HepG2 (cell line): ENCODE measurements around the gene MCOLN1. TPM values are rescaled to one million over a fixed set of nuclear protein-coding genes. Genes with fewer than 3 reads are reported as not detected.

Experiments
- CCDC6 ChIP-seq: sonication (generic); formaldehyde crosslinking; IDR thresholded peaks from 2 replicates; pipeline ENCODE4 v1.8.1; 2022; ENCODE audit warnings: mild to moderate bottlenecking, missing genetic modification reagents, moderate library complexity
- CTCF ChIP-seq: sonication (generic); formaldehyde crosslinking; IDR thresholded peaks from 2 replicates; pipeline ENCODE4 v1.5.0; 2020; ENCODE audit warnings: mild to moderate bottlenecking, missing genetic modification reagents, moderate library complexity
- GMEB2 ChIP-seq: IDR thresholded peaks from 2 replicates; pipeline ENCODE4 v1.6.1; 2016; ENCODE audit warnings: missing biosample characterization, missing genetic modification reagents, low read depth
- HIVEP1 ChIP-seq: sonication (generic); formaldehyde crosslinking; IDR thresholded peaks from 2 replicates; pipeline ENCODE4 v1.4.0; 2020; ENCODE audit warnings: mild to moderate bottlenecking, missing genetic modification reagents
- KLF6 ChIP-seq: IDR thresholded peaks from 2 replicates; pipeline ENCODE4 v1.8.0; 2016; ENCODE audit warnings: missing biosample characterization, missing genetic modification reagents
- MAF1 ChIP-seq: sonication (generic); formaldehyde crosslinking; IDR thresholded peaks from 2 replicates; pipeline ENCODE4 v1.5.0; 2020; ENCODE audit warnings: missing genetic modification reagents, borderline replicate concordance
- NFRKB ChIP-seq: fragments of 450-650 bp; IDR thresholded peaks from 2 replicates; pipeline ENCODE4 v1.6.1; 2017
- NR2F2 ChIP-seq: IDR thresholded peaks from 2 replicates; pipeline ENCODE4 v1.6.1; 2012; ENCODE audit warnings: low read depth, inconsistent platforms, borderline replicate concordance
- PAF1 ChIP-seq: IDR thresholded peaks from 2 replicates; pipeline ENCODE4 v1.6.1; 2016; ENCODE audit warnings: missing genetic modification reagents, missing compliant biosample characterization
- PATZ1 ChIP-seq: sonication (generic); formaldehyde crosslinking; IDR thresholded peaks from 2 replicates; pipeline ENCODE4 v1.4.0; 2020; ENCODE audit warnings: missing genetic modification reagents
- PHF21A ChIP-seq: sonication (generic); formaldehyde crosslinking; IDR thresholded peaks from 2 replicates; pipeline ENCODE4 v1.5.0; 2020; ENCODE audit warnings: mild to moderate bottlenecking, missing genetic modification reagents
- PITX1 ChIP-seq: sonication (generic); formaldehyde crosslinking; IDR thresholded peaks from 2 replicates; pipeline ENCODE4 v1.5.1; 2020; ENCODE audit warnings: mild to moderate bottlenecking, missing genetic modification reagents
- POLR2G ChIP-seq: fragments of 200-400 bp; formaldehyde crosslinking; IDR thresholded peaks from 2 replicates; pipeline ENCODE4 v1.6.1; 2018; ENCODE audit warnings: mild to moderate bottlenecking, low read depth, low read length, moderate library complexity
- RXRB ChIP-seq: IDR thresholded peaks from 2 replicates; pipeline ENCODE4 v1.6.1; 2016; ENCODE audit warnings: borderline replicate concordance, missing genetic modification reagents, missing compliant biosample characterization
- SP2 ChIP-seq: sonication (generic); formaldehyde crosslinking; IDR thresholded peaks from 2 replicates; pipeline ENCODE4 v1.5.1; 2020; ENCODE audit warnings: mild to moderate bottlenecking, missing genetic modification reagents
- SP5 ChIP-seq: IDR thresholded peaks from 2 replicates; pipeline ENCODE4 v1.6.1; 2016; ENCODE audit warnings: low read depth, borderline replicate concordance
- TAF1 ChIP-seq: sonication (generic); formaldehyde crosslinking; IDR thresholded peaks from 2 replicates; pipeline ENCODE4 v1.4.0; 2020; ENCODE audit warnings: missing genetic modification reagents
- ZEB1 ChIP-seq: IDR thresholded peaks from 2 replicates; pipeline ENCODE4 v1.6.1; 2012; ENCODE audit warnings: mild to moderate bottlenecking, low read depth, inconsistent platforms; ENCODE audit not compliant: insufficient replicate concordance
- ZIK1 ChIP-seq: sonication (generic); formaldehyde crosslinking; IDR thresholded peaks from 2 replicates; pipeline ENCODE4 v1.5.0; 2020; ENCODE audit warnings: mild to moderate bottlenecking, low read depth, missing genetic modification reagents, borderline replicate concordance
- ZNF317 ChIP-seq: sonication (generic); formaldehyde crosslinking; IDR thresholded peaks from 2 replicates; pipeline ENCODE4 v1.5.0; 2020; ENCODE audit warnings: mild to moderate bottlenecking, missing genetic modification reagents
- ZNF331 ChIP-seq: sonication (generic); formaldehyde crosslinking; IDR thresholded peaks from 2 replicates; pipeline ENCODE4 v1.4.0; 2020; ENCODE audit warnings: missing genetic modification reagents
- ZNF510 ChIP-seq: sonication (generic); formaldehyde crosslinking; IDR thresholded peaks from 2 replicates; pipeline ENCODE4 v1.4.0; 2020; ENCODE audit warnings: low read depth, mild to moderate bottlenecking, missing genetic modification reagents
- ZNF574 ChIP-seq: sonication (generic); formaldehyde crosslinking; IDR thresholded peaks from 2 replicates; pipeline ENCODE4 v1.4.0; 2020; ENCODE audit warnings: missing genetic modification reagents
- ZNF749 ChIP-seq: sonication (generic); formaldehyde crosslinking; IDR thresholded peaks from 2 replicates; pipeline ENCODE4 v1.8.0; 2022; ENCODE audit warnings: mild to moderate bottlenecking, missing genetic modification reagents, moderate library complexity, borderline replicate concordance
- polyA plus RNA-seq, 8 experiments: library from polyadenylated mRNA; depleted of rRNA in 3 of 8; stranded (reverse) in 7 of 8; unstranded in 1 of 8; fragments of >200 nt; fragmentation: Illumina TruSeq in 4 of 8; extraction: Trizol in 4 of 8; gene quantifications; 2 replicates each; pipeline versions ENCODE4 v1.2.1 to v1.2.3, GENCODE V29; 2011 to 2016; ENCODE audit warnings: low read depth in 4 of 8, missing spikeins in 1 of 8, mixed read lengths in 1 of 8; ENCODE audit not compliant: insufficient read depth in 1 of 8
- total RNA-seq, 5 experiments: library from RNA; depleted of rRNA; stranded (reverse); fragments of >200 nt; fragmentation: Illumina TruSeq; extraction: Trizol; gene quantifications; 2 replicates each; pipeline ENCODE4 v1.2.3, GENCODE V29; 2016; ENCODE audit warnings: low read depth in 1 of 5

MCOLN1 gene
- total and polyA plus RNA-seq, 2 of the 13 experiments (the other 11 are each of a cell fraction or from before 2014, with no cell fraction given) = 3.4 to 15.7 TPM

- TF ChIP-seq POLR2G (peak; percentile 41; the same call in 1 of the 2 replicates), ZNF317 (CRISPR knock-in tag) (peak; percentile 36; the same call in 1 of the 2 replicates), PITX1 (CRISPR knock-in tag) (peak; percentile 70), NR2F2 (no peak; the same call in 1 of the 2 replicates), ZNF510 (CRISPR knock-in tag) (no peak), SP2 (no peak), ZEB1 (peak; percentile 52), ZNF331 (CRISPR knock-in tag) (0 out of 2 replicates have a peak, but pooled peaks have one; percentile 18), RXRB (CRISPR knock-in tag) (peak; percentile 43; the same call in 1 of the 2 replicates), ZIK1 (CRISPR knock-in tag) (no peak), PATZ1 (peak; percentile 79), PAF1 (CRISPR knock-in tag) (no peak), ZNF574 (peak; percentile 71), TAF1 (CRISPR knock-in tag) (peak; percentile 24; the same call in 1 of the 2 replicates), GMEB2 (CRISPR knock-in tag) (no peak), PHF21A (CRISPR knock-in tag) (peak; percentile 55; the same call in 1 of the 2 replicates), MAF1 (0 out of 2 replicates have a peak, but pooled peaks have one; percentile 22), SP5 (CRISPR knock-in tag) (peak; percentile 41; the same call in 1 of the 2 replicates), ZNF749 (CRISPR knock-in tag) (no peak), HIVEP1 (no peak), CCDC6 (CRISPR knock-in tag) (peak; percentile 58; the same call in 1 of the 2 replicates), CTCF (CRISPR knock-in tag) (peak; percentile 52), KLF6 (CRISPR knock-in tag) (no peak), NFRKB (no peak)
Measured at GRCh38 chr19:7534531-7535046, 12.2 kb downstream of the MCOLN1 start (continued).
